C4-2B (cell line): ENCODE results near the gene PTPRN2.

Source experiments
- ZFX ChIP-seq: fragments of 450-650 bp; IDR thresholded peaks from 2 replicates; pipeline ENCODE4 v1.6.1; 2017
- TF ChIP-seq, protein P1 (sequence below): fragments of 450-650 bp; conservative IDR thresholded peaks from 2 replicates; pipeline ENCODE4 v1.5.1; 2017; ENCODE audit warnings: mild to moderate bottlenecking

DNA sequence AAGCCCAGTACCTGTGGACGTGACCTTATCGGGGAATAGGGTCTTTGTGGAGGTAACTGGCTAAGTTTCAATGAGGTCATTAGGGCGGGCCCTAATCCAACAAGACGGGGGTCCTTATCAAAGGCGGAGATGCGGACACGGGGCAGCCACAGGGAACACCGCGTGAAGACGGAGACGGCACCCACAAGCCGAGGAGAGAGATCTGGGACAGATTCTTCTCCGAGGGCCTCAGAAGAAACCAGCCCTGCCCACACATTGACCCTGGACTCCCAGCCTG, 733.9 kb downstream of the PTPRN2 start:
- TF ChIP-seq, protein P1, sequence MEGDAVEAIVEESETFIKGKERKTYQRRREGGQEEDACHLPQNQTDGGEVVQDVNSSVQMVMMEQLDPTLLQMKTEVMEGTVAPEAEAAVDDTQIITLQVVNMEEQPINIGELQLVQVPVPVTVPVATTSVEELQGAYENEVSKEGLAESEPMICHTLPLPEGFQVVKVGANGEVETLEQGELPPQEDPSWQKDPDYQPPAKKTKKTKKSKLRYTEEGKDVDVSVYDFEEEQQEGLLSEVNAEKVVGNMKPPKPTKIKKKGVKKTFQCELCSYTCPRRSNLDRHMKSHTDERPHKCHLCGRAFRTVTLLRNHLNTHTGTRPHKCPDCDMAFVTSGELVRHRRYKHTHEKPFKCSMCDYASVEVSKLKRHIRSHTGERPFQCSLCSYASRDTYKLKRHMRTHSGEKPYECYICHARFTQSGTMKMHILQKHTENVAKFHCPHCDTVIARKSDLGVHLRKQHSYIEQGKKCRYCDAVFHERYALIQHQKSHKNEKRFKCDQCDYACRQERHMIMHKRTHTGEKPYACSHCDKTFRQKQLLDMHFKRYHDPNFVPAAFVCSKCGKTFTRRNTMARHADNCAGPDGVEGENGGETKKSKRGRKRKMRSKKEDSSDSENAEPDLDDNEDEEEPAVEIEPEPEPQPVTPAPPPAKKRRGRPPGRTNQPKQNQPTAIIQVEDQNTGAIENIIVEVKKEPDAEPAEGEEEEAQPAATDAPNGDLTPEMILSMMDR = no peak
- TF ChIP-seq ZFX = no peak
